ENCODE data around the gene RNF151. TPM values are rescaled to one million over a fixed set of nuclear protein-coding genes. Genes with fewer than 3 reads are reported as not detected.
"Not testable (repeated sequence)": the region's sequence is repeated elsewhere in the genome, so short reads cannot be mapped to it uniquely, and the experiment has no call there.

RNF151 gene
- total and polyA plus RNA-seq, 10 donors, result 0.16 to 0.26 (median 0.17) TPM; not detected in 7

DNA sequence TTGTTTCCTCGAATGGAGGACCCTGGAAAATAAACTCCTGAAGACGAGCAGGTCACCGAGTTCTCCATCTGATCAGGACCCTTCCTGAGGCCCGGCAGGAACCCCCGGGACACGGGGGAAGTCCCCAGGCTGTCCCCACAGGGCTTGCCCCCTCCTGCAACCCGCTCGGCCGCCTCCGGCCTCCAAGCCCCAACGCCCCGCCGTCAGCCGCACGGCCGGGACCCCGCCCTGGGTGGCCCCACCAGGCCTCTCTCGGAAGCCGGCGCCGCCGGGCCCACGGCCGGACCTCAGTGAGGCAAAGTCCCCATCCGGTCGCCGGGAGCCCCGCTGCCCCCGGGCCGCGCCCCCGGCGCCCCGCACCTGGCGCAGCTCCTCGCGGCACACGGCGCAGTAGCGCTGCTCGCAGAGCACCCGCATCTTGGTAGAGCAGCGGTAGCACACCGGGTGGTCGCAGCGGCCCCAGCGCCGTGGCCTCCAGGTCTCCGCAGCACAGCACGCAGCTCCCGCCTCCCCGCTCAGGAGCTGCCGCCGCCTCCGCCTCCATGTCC, 42.6 kb downstream of the RNF151 start:
- Histone ChIP-seq H3K27ac (peak overlapping the region; percentile 78 to 95 (median 91)), H3K27me3 (replicated peaks in 1 of 7) (no peaks in the 10 kb centered on the region), H3K9me3 (no peaks in the 10 kb centered on the region), H3K36me3 (peaks cover 0 to 20% (median 0%) of the 10 kb centered on the region in 6 donors), H3K4me3 (peak overlapping the region; percentile 50 to 97 (median 88)), H3K4me1 (peaks cover 46 to 61% (median 59%) of the 10 kb centered on the region in 6 donors)
- 0 to 1% (median 1%) methylated on average over 18 to 55 of the region's 55 CpGs for WGBS, 5 donors
- peak; percentile 89 for DNase-seq
- intact Hi-C loops (cut with DNase I; ENCODE audit: low total_unique reads), result no loop called here
- TF ChIP-seq POLR2AphosphoS5 (IDR thresholded peaks at IDR 0.05), result no peak
- no peak for TF ChIP-seq POLR2A (IDR thresholded peaks at IDR 0.05)
- TF ChIP-seq, protein P1, sequence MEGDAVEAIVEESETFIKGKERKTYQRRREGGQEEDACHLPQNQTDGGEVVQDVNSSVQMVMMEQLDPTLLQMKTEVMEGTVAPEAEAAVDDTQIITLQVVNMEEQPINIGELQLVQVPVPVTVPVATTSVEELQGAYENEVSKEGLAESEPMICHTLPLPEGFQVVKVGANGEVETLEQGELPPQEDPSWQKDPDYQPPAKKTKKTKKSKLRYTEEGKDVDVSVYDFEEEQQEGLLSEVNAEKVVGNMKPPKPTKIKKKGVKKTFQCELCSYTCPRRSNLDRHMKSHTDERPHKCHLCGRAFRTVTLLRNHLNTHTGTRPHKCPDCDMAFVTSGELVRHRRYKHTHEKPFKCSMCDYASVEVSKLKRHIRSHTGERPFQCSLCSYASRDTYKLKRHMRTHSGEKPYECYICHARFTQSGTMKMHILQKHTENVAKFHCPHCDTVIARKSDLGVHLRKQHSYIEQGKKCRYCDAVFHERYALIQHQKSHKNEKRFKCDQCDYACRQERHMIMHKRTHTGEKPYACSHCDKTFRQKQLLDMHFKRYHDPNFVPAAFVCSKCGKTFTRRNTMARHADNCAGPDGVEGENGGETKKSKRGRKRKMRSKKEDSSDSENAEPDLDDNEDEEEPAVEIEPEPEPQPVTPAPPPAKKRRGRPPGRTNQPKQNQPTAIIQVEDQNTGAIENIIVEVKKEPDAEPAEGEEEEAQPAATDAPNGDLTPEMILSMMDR (IDR thresholded peaks at IDR 0.05 in 8 of 11, conservative IDR thresholded peaks at IDR 0.05 in 3 of 11), result peak in 1 of 11 experiments; percentile 8

DNA sequence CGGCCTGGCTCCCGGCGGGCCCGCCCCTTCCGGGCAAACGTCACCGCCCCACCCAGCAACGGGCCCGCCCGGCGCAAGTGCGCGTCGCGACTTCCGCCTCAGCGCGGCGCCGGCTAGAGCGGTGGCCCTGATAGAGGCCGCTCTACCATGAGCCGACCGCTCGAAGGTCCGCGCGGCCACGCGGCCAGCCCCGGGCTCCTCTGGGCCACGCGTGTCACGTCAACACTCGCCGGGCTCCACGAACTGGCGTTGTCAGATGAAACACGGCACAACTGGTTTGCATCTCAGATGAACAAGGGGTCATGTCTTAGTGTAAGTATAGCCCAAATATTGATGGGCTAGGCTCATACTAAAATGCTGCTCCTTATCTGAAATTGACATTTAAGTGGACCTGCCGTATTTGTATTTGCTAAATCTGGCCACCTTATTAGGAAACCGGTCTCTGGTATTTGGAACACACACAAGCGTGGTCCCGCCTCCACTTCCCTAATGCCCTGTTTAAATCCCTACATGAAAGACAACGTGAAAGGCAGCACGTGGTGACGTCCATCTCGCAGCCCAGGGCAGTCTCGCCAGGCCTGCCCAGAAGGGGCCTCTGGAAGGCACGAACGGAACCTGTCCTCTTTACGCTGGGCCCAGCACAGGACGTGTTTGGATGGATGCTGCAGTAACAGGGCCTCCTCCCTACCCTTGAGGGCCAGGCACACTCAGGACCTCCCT, 43.3 kb downstream of the RNF151 start, which contains the start of gene ZNF598:
TSS of gene ZNF598 (minus strand) at position 31 of the 720 bp plus-strand sequence.
- peak; percentile 95 for DNase-seq
- H3K4me1 ChIP-seq, result peaks cover 39 to 54% (median 52%) of the 10 kb centered on the region in 6 donors
- no peaks in the 10 kb centered on the region for H3K27me3 ChIP-seq (replicated peaks in 1 of 7)
- no peaks in the 10 kb centered on the region for H3K9me3 ChIP-seq
- peak within 1 kb of the TSS; percentile 83 to 95 (median 92) for H3K27ac ChIP-seq
- peak within 1 kb of the TSS; percentile 50 to 97 (median 88) for H3K4me3 ChIP-seq
- intact Hi-C loops (cut with DNase I; ENCODE audit: low total_unique reads), result no loop called here
- 2 to 5% (median 2%) methylated on average over 23 to 52 of the region's 52 CpGs for WGBS, 5 donors
- TF ChIP-seq, protein P1 (IDR thresholded peaks at IDR 0.05 in 8 of 11, conservative IDR thresholded peaks at IDR 0.05 in 3 of 11), result peak in 3 of 11 experiments; percentile 6 to 36 (median 14)
- peak in 2 of 3 donors; percentile 80 to 88 for TF ChIP-seq POLR2A (IDR thresholded peaks at IDR 0.05)
- peak; percentile 94 to 98 (median 95) for TF ChIP-seq POLR2AphosphoS5 (IDR thresholded peaks at IDR 0.05)
- H3K36me3 ChIP-seq, result peaks cover 0 to 13% (median 0%) of the 10 kb centered on the region in 6 donors

DNA sequence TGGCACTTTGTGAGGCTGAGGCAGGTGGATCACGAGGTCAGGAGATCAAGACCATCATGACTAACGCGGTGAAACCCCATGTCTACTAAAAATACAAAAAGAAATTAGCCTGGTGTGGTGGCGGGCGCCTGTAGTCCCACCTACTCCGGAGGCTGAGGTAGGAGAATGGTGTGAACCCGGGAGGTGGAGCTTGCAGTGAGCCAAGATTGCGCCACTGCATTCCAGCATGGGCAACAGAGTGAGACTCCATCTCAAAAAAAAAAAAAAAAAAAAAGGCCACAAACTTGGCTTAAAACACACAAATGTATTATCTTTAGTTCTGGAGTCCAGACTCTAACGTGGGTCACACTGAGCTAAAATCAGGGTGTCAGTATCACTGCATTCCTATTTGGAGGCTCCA, 45.1 kb downstream of the RNF151 start:
- peaks cover 24 to 36% (median 34%) of the 10 kb centered on the region in 6 donors for H3K4me1 ChIP-seq
- H3K27ac ChIP-seq; H3K9me3 ChIP-seq; H3K27me3 ChIP-seq (replicated peaks in 1 of 7); intact Hi-C loops (cut with DNase I; ENCODE audit: low total_unique reads); DNase-seq; H3K36me3 ChIP-seq; H3K4me3 ChIP-seq: not testable (repeated sequence)
- 81 to 91% (median 89%) methylated on average over 9 of the region's 9 CpGs for WGBS, 5 donors

DNA sequence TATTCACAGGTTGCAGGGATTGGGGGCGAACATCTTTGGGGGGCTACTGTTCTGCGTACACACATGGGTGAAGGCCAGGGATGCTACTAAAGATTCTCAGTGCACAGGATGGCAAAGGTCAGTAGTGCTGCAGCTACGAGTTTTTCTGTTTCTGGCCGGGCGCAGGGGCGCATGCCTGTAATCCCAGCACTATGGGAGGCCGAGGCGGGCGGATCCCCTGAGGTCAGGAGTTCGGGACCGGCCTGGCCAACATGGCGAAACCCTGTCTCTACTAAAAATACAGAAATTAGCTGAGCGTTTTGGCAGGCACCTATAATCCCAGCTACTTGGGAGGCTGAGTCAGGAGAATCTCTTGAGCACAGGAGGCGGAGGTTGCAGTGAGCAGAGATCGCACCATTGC, 46.9 kb downstream of the RNF151 start:
- Histone ChIP-seq H3K4me1 (peaks cover 11 to 18% (median 16%) of the 10 kb centered on the region in 6 donors), H3K27ac (no peak overlapping the region), H3K9me3 (no peaks in the 10 kb centered on the region), H3K27me3 (replicated peaks in 1 of 7) (peaks cover 0 to 19% (median 0%) of the 10 kb centered on the region in 7 donors), H3K36me3 (no peaks in the 10 kb centered on the region), H3K4me3 (no peak overlapping the region)
- intact Hi-C loops (cut with DNase I; ENCODE audit: low total_unique reads), result no loop called here
- DNase-seq, result no peak
- WGBS, 5 donors, result 89 to 94% (median 91%) methylated on average over 14 to 15 of the region's 15 CpGs
- TF ChIP-seq, protein P1 (IDR thresholded peaks at IDR 0.05 in 8 of 11, conservative IDR thresholded peaks at IDR 0.05 in 3 of 11), result no peak
- no peak for TF ChIP-seq POLR2AphosphoS5 (IDR thresholded peaks at IDR 0.05)
- TF ChIP-seq POLR2A (IDR thresholded peaks at IDR 0.05), result no peak

Measured in spleen (tissue), 11 donors.